Activated naive CD8-positive, alpha-beta T cell treated with anti-CD3 and anti-CD28 coated beads, Interleukin-2, amount 10 ng/mL, durations not matched to agents 7 days and 5 days (primary cell): ENCODE data around the gene GNG10. TPM values are rescaled to one million over a fixed set of nuclear protein-coding genes. Genes with fewer than 3 reads are reported as not detected.
"Not testable (repeated sequence)": the region's sequence is repeated elsewhere in the genome, so short reads cannot be mapped to it uniquely, and the experiment has no call there.

ENCODE experiments used
- ATAC-seq: fragments of 150-1000 bp; cut with Tn5 transposase; one replicate; pipeline ENCODE4 v1.10.0; 2021; ENCODE audit warnings: low read depth, moderate library complexity
- POLR2A ChIA-PET: fragments of 350-600 bp; sonication (Branson Sonifier 250); formaldehyde crosslinking; loops from one replicate; lab custom pipeline; 2021; ENCODE audit warnings: antibody characterized with exemption; lab: Charles Lee
- DNase-seq: peaks from one replicate; pipeline ENCODE4 v3.0.0; 2021
- H3K27ac Mint-ChIP-seq: one replicate; pipeline ENCODE4 v1.8.0; 2022; ENCODE audit warnings: mild to moderate bottlenecking, mixed read lengths
- H3K27me3 Mint-ChIP-seq: one replicate; pipeline ENCODE4 v1.8.0; 2022; ENCODE audit warnings: mild to moderate bottlenecking, moderate library complexity, mixed read lengths
- H3K36me3 Mint-ChIP-seq: one replicate; pipeline ENCODE4 v1.8.0; 2021; ENCODE audit warnings: mild to moderate bottlenecking, mixed read lengths
- H3K4me1 Mint-ChIP-seq: one replicate; pipeline ENCODE4 v1.8.0; 2021; ENCODE audit warnings: mixed read lengths
- H3K4me3 Mint-ChIP-seq: one replicate; pipeline ENCODE4 v1.8.0; 2022; ENCODE audit warnings: mild to moderate bottlenecking, moderate library complexity, mixed read lengths
- H3K9me3 Mint-ChIP-seq: one replicate; pipeline ENCODE4 v1.8.0; 2021; ENCODE audit warnings: mixed read lengths
- total RNA-seq, 2 experiments: library from RNA; stranded (reverse); gene quantifications; one replicate each; pipeline ENCODE4 v1.2.3, GENCODE V29; 2021

Gene GNG10
- total RNA-seq, 2 experiments from 2014 or later, result 17.8 to 18.5 TPM

- POLR2A ChIA-PET, result interaction anchor here (0.6 to 0.9 kb wide), 2 partner anchors 31 to 66 kb away, joined by 5 to 10 read pairs; partner anchors contain the start of gene DNAJC25
- Mint-ChIP-seq H3K36me3 (peaks cover 21% of the 10 kb centered on the region), H3K27ac (peak overlapping the region; percentile 93), H3K9me3 (no peaks in the 10 kb centered on the region), H3K27me3 (no peaks in the 10 kb centered on the region), H3K4me1 (peaks cover 23% of the 10 kb centered on the region), H3K4me3 (peak overlapping the region; percentile 96)
- peak; percentile 5 for ATAC-seq
- no peak for DNase-seq
Observed at GRCh38 chr9:111662576-111663300, 1.3 kb downstream of the GNG10 start.

- peaks cover 23% of the 10 kb centered on the region for H3K4me1 Mint-ChIP-seq
- H3K9me3 Mint-ChIP-seq, result no peaks in the 10 kb centered on the region
Observed at GRCh38 chr9:111663301-111663823, 2.0 kb downstream of the GNG10 start.

DNA sequence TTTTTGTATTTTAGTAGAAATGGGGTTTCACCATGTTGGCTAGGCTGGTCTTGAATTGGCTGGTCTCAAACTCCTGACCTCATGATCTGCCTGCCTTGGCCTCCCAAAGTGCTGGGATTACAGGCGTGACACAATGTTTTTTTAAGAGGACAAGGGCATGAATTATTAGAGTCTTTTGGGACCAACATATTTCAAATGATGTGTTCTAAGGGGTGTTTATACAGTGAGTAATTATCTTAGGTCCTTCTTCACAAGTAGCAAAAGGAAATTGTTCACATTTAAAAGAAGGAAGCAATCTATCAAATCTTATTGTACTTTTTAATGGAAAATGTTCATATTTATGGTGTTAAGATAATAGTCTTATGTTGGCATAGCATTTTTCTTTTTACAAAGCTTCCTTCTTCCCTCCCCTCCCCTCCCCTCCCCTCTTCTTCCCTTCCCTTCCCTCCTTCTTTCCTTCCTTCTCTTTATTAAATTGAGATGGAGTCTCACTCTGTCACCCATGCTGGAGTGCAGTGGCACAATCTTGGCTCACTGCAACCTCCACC is 6.7 kb downstream of the GNG10 start:
- DNase-seq (no peak), ATAC-seq (no peak)
- POLR2A ChIA-PET, result no interaction called here
- H3K27me3 Mint-ChIP-seq, result no peaks in the 10 kb centered on the region
- H3K4me1 Mint-ChIP-seq, result peaks cover 10% of the 10 kb centered on the region
- no peak overlapping the region for H3K27ac Mint-ChIP-seq
- H3K36me3 Mint-ChIP-seq, result peaks cover 26% of the 10 kb centered on the region
- no peak overlapping the region for H3K4me3 Mint-ChIP-seq
- H3K9me3 Mint-ChIP-seq, result no peaks in the 10 kb centered on the region

More at GRCh38 chr9:111663301-111663823, 2.0 kb downstream of the GNG10 start:
- ATAC-seq, result no peak
- DNase-seq, result no peak
- POLR2A ChIA-PET, result interaction anchor here (0.6 kb wide), 1 partner anchor 283 kb away, joined by 3 read pairs; no protein-coding TSS in a partner anchor
- peak overlapping the region; percentile 96 for H3K4me3 Mint-ChIP-seq
- no peaks in the 10 kb centered on the region for H3K27me3 Mint-ChIP-seq
- H3K27ac Mint-ChIP-seq, result peak overlapping the region; percentile 93
- peaks cover 21% of the 10 kb centered on the region for H3K36me3 Mint-ChIP-seq

DNA sequence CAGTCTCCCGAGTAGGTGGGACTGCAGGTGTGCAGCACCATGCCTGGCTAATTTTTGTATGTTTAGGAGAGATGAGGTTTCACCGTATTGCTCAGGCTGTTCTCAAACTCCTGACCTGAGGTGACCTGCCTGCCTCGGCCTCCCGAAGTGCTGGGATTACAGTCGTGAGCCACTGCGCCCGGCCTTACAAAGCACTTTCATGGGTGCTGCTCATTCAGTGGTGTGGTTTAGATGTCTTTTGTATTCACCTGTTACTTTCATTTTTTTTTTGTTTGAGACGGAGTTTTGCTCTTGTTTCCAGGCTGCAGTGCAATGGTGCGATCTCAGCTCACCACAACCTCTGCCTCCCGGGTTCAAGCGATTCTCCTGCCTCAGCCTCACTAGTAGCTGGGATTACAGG is 7.2 kb downstream of the GNG10 start:
- H3K27ac Mint-ChIP-seq, result not testable (repeated sequence)

GRCh38 chr9:111674319-111674718 is 12.9 kb downstream of the GNG10 start:
- ATAC-seq (no peak), DNase-seq (no peak)
- Mint-ChIP-seq H3K27ac (no peak overlapping the region), H3K27me3 (no peaks in the 10 kb centered on the region), H3K36me3 (peaks cover 29% of the 10 kb centered on the region), H3K4me3 (no peak overlapping the region), H3K4me1 (no peaks in the 10 kb centered on the region), H3K9me3 (no peaks in the 10 kb centered on the region)
- POLR2A ChIA-PET, result no interaction called here

More for the DNA sequence above, 7.2 kb downstream of the GNG10 start:
- H3K4me3 Mint-ChIP-seq, ATAC-seq, H3K9me3 Mint-ChIP-seq, DNase-seq, H3K4me1 Mint-ChIP-seq, POLR2A ChIA-PET, H3K27me3 Mint-ChIP-seq: not testable (repeated sequence)
- H3K36me3 Mint-ChIP-seq, result peaks cover 21% of the 10 kb centered on the region

DNA sequence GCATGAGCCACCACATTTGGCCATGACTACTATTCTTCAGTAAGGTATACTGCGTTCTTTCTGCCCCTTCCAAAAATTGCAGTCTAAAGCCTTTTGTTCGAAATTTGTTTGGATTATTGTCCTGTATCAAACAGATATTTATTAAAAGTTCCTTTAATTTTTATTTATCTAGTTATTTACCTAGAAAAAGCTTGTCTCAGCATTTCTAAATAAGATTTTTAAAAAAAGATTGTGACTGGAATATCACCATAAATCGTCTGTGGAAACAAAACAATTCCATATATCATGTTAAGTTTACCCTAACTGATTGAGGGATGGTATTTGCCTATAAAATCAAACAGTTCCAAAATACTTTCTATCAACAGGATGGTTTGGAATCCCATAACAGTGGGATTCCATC is 14.7 kb downstream of the GNG10 start:
- H3K36me3 Mint-ChIP-seq, result peaks cover 23% of the 10 kb centered on the region
- no peaks in the 10 kb centered on the region for H3K9me3 Mint-ChIP-seq
- no peak overlapping the region for H3K4me3 Mint-ChIP-seq
- no peaks in the 10 kb centered on the region for H3K4me1 Mint-ChIP-seq
- DNase-seq (no peak), ATAC-seq (no peak)
- H3K27ac Mint-ChIP-seq, result no peak overlapping the region
- POLR2A ChIA-PET, result no interaction called here
- no peaks in the 10 kb centered on the region for H3K27me3 Mint-ChIP-seq

- Mint-ChIP-seq H3K27me3 (no peaks in the 10 kb centered on the region), H3K27ac (no peak overlapping the region)
- POLR2A ChIA-PET, result no interaction called here
Observed at GRCh38 chr9:111678293-111678692, 16.9 kb downstream of the GNG10 start.

DNA sequence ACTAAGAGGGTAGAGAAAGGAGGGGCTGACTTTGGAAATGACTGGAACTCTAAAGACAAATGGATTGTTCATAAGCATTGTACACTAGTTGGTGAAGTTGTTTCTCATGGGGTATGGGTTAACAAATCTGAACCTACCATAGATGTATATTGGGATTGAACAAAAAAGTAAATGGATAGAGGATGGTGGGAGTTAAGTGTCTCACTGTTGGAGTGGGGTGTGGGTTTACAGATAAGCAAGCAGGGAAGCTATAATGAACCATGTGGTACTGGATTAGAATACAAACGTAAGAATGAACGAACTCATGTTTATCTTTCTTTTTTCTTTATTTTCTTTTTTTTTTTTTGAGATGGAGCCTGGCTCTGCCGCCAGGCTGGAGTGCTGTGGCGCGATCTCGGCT is 17.8 kb downstream of the GNG10 start:
- Mint-ChIP-seq H3K27me3 (no peaks in the 10 kb centered on the region), H3K4me1 (no peaks in the 10 kb centered on the region), H3K9me3 (no peaks in the 10 kb centered on the region), H3K36me3 (peaks cover 20% of the 10 kb centered on the region), H3K27ac (no peak overlapping the region), H3K4me3 (no peak overlapping the region)
- POLR2A ChIA-PET, result no interaction called here
- ATAC-seq (no peak), DNase-seq (no peak)

More at GRCh38 chr9:111678293-111678692, 16.9 kb downstream of the GNG10 start:
- DNase-seq (no peak), ATAC-seq (no peak)
- Mint-ChIP-seq H3K9me3 (no peaks in the 10 kb centered on the region), H3K4me3 (no peak overlapping the region), H3K36me3 (peaks cover 20% of the 10 kb centered on the region), H3K4me1 (no peaks in the 10 kb centered on the region)

DNA sequence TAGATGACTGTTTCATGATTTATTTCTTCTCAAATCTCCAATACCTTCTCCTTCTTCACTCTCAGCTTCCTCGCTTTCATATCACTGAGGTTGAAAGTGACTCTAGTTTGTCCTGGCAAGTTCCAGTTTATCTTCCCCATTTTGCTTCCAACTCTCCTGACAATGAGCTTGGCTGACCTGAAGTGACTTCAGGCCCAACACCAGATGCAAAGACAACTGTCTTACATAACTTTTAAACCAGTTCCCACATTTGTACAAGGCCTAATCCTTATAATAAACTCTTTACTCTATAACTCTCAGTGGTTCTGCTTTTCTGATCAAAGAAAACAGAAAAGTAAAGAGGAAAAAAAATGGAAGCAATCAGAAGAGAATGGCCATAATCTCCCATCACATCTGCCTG is 22.0 kb downstream of the GNG10 start:
- ATAC-seq, result no peak
- POLR2A ChIA-PET, result no interaction called here
- Mint-ChIP-seq H3K27ac (no peak overlapping the region), H3K9me3 (no peaks in the 10 kb centered on the region), H3K4me1 (no peaks in the 10 kb centered on the region), H3K36me3 (peaks cover 4% of the 10 kb centered on the region), H3K4me3 (no peak overlapping the region), H3K27me3 (no peaks in the 10 kb centered on the region)
- DNase-seq, result no peak

DNA sequence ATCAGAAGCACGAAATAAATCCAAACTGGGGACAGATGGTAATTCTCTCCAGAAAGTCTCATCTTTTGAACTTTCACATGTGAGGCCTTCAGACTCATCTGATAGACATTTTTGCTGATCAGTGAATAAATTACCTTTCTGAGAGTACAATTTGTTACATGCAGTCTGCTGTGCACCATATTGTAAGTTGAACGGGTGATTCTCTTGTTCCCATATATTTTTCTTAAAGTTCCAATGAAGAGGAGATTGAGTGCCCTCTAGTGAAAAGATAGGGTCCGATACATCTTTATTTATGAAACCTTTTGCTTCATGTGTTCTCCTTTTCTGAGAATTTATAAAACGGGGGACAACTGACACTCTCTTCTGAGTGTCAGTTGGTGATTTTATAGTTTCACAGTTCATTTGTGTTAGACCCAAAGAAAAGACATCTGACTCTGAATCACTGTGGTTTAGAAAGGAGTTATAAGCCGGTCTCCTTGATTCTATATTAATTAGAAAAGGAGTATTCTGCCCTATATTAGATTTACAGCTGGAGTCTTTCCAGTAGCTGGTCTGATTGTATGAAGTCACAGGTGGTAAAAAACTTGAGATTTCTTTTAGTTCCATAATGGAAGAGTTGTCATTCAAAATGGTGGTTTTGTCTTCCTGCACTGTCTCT is 30.4 kb downstream of the GNG10 start:
- Mint-ChIP-seq H3K4me1 (no peaks in the 10 kb centered on the region), H3K9me3 (no peaks in the 10 kb centered on the region), H3K36me3 (peaks cover 4% of the 10 kb centered on the region), H3K27ac (no peak overlapping the region), H3K27me3 (no peaks in the 10 kb centered on the region), H3K4me3 (no peak overlapping the region)
- ATAC-seq (no peak), DNase-seq (no peak)
- POLR2A ChIA-PET, result no interaction called here

GRCh38 chr9:111696796-111697195 is 35.4 kb downstream of the GNG10 start:
- Mint-ChIP-seq H3K4me3 (no peak overlapping the region), H3K27me3 (no peaks in the 10 kb centered on the region), H3K27ac (no peak overlapping the region), H3K9me3 (peaks cover 5% of the 10 kb centered on the region), H3K4me1 (peaks cover 6% of the 10 kb centered on the region), H3K36me3 (peaks cover 21% of the 10 kb centered on the region)
- POLR2A ChIA-PET, result no interaction called here
- DNase-seq, result no peak
- no peak for ATAC-seq

DNA sequence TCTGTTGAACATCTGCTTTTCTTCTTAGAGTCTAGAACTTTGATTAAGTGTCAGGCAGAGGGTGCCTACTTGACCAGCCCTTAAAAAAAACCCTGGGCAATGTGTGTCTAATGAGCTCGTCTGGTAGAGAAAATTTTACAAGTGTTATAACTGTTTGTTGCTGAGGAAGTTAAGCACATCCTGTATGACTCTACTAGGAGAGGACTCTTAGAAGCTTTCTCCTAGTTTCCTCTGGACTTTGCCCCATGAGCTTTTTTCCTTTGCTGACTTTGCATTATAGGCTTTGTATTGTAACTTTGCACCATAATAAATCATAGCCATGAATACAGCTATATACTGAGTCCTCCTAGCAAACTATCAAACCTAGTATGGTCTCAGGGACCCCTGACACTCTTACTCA is 39.4 kb downstream of the GNG10 start:
- ATAC-seq (no peak), DNase-seq (no peak)
- peaks cover 6% of the 10 kb centered on the region for H3K4me1 Mint-ChIP-seq
- H3K27ac Mint-ChIP-seq, result no peak overlapping the region
- H3K4me3 Mint-ChIP-seq, result no peak overlapping the region
- H3K36me3 Mint-ChIP-seq, result peaks cover 21% of the 10 kb centered on the region
- peaks cover 5% of the 10 kb centered on the region for H3K9me3 Mint-ChIP-seq
- POLR2A ChIA-PET, result no interaction called here
- no peaks in the 10 kb centered on the region for H3K27me3 Mint-ChIP-seq

DNA sequence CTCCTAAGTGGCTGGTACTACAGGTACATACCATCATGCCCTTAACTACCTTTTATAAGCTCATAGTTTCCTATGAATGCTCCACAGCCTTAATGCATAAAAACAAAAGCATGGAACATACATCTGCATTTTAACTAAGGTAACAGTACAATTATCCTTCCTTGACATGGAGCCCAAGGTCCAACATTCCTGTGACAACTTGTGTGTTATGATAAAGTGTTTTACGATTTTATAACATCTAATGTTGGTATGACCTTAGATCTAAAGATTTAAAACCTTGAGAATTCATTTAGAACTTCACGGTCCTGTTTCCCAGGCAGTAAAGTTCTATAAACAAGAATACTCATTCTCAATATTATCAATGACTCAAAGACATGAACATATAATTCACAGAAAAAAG is 43.1 kb downstream of the GNG10 start:
- POLR2A ChIA-PET, result no interaction called here
- Mint-ChIP-seq H3K4me1 (peaks cover 4% of the 10 kb centered on the region), H3K9me3 (no peaks in the 10 kb centered on the region), H3K27ac (no peak overlapping the region), H3K4me3 (no peak overlapping the region), H3K27me3 (no peaks in the 10 kb centered on the region), H3K36me3 (peaks cover 3% of the 10 kb centered on the region)
- DNase-seq, result no peak
- ATAC-seq, result no peak
